ENCODE results near the gene CCDC112.

DNA sequence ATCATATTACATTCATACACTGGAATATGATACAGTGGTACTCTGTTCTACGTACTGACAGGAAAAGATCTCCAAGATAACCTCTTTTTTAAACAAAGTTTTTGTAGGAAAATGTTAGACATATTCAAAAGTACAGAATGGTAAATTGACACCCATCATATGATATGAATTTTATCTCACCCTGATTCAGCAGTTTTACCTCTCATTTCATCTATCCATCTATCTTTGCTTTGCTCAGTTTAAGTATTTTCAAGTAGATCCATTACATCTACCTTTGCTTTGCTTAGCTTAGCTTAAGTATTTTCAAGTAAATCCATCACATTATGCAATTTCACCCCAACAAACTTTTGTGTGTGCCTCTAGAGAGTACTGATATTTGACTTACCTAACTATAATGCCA, 14.3 kb downstream of the CCDC112 start:
- TF ChIP-seq FOXM1 (IDR thresholded peaks at IDR 0.05; ENCODE audit: borderline replicate concordance, low read depth) (no peak), TCF12 (IDR thresholded peaks at IDR 0.05; ENCODE audit: low read depth) (no peak), TAF1 (IDR thresholded peaks at IDR 0.05; ENCODE audit: low read depth) (no peak), CREB1 (IDR thresholded peaks at IDR 0.05; ENCODE audit: low read depth) (no peak), YY1 (IDR thresholded peaks at IDR 0.05; ENCODE audit: low read depth) (no peak), EP300 (IDR thresholded peaks at IDR 0.05; ENCODE audit: borderline replicate concordance) (no peak)

Measured in Ishikawa (cell line).